Panc1 (cell line): ENCODE measurements around the gene LBHD1. TPM values are rescaled to one million over a fixed set of nuclear protein-coding genes. Genes with fewer than 3 reads are reported as not detected.

Experiments used
- ATAC-seq: fragments of 200-7000 bp; cut with Tn5 transposase; 2 replicates; pipeline ENCODE4 v1.9.1; 2020; ENCODE audit warnings: mild to moderate bottlenecking, moderate library complexity
- BruUV-seq: library from RNA; stranded (reverse); fragments of 400-500 nt; replicated peaks from 2 replicates; lab custom pipeline; 2021; lab: Mats Ljungman, UMichigan
- CTCF ChIA-PET: fragments of 300-600 bp; sonication (Branson Sonifier 250); formaldehyde crosslinking; loops from one replicate; lab custom pipeline; 2022; ENCODE audit warnings: antibody characterized with exemption; lab: Charles Lee
- POLR2A ChIA-PET: fragments of 300-600 bp; sonication (Branson Sonifier 250); formaldehyde crosslinking; loops from one replicate; lab custom pipeline; 2022; ENCODE audit warnings: antibody characterized with exemption; lab: Charles Lee
- DNase-seq: peaks from one replicate; pipeline ENCODE4 v3.0.0-alpha.2; 2010; ENCODE audit warnings: low read depth, low spot score
- H3K27ac ChIP-seq: 2 replicates; pipeline ENCODE4 v1.5.1; 2011; ENCODE audit warnings: mild to moderate bottlenecking, low read length, inconsistent platforms
- H3K27me3 ChIP-seq: fragments of 200-500 bp; sonication (Bioruptor generic); 2 replicates; pipeline ENCODE4 v1.6.0; 2014; ENCODE audit warnings: low read length, inconsistent platforms; ENCODE audit not compliant: control insufficient read depth, insufficient read depth
- H3K36me3 ChIP-seq: fragments of 200-500 bp; sonication (Bioruptor generic); 2 replicates; pipeline ENCODE4 v1.5.1; 2014; ENCODE audit warnings: inconsistent platforms, mild to moderate bottlenecking, low read length, moderate library complexity; ENCODE audit not compliant: control insufficient read depth, insufficient read depth
- H3K4me1 ChIP-seq: 2 replicates; pipeline ENCODE4 v1.5.1; 2011; ENCODE audit warnings: inconsistent platforms, mild to moderate bottlenecking, low read length, moderate library complexity; ENCODE audit not compliant: control insufficient read depth, insufficient read depth
- H3K4me3 ChIP-seq, 2 experiments: 2 replicates each; pipeline ENCODE4 v1.5.1; 2011 to 2012; ENCODE audit warnings: low read depth in 2 of 2, low read length in 2 of 2, mild to moderate bottlenecking in 2 of 2, inconsistent platforms in 1 of 2, moderate library complexity in 1 of 2
- H3K9me3 ChIP-seq: fragments of 200-500 bp; sonication (Bioruptor generic); 2 replicates; pipeline ENCODE4 v1.5.1; 2014; ENCODE audit warnings: low read depth, mild to moderate bottlenecking, inconsistent platforms, low read length, moderate library complexity; ENCODE audit not compliant: control insufficient read depth, insufficient read depth
- POLR2AphosphoS5 ChIP-seq: IDR thresholded peaks from 2 replicates; pipeline ENCODE4 v1.6.1; 2012; ENCODE audit warnings: mild to moderate bottlenecking, low read depth, low read length, moderate library complexity
- SIN3A ChIP-seq: IDR thresholded peaks from 2 replicates; pipeline ENCODE4 v1.6.1; 2012; ENCODE audit warnings: low read depth, mild to moderate bottlenecking, low read length, moderate library complexity, borderline replicate concordance; ENCODE audit not compliant: insufficient read depth
- TCF7L2 ChIP-seq: IDR thresholded peaks from 2 replicates; pipeline ENCODE4 v1.6.1; 2011; ENCODE audit warnings: mild to moderate bottlenecking, low read depth, low read length, inconsistent platforms
- in situ Hi-C: cut with HindIII; loops from 2 replicates; pipeline ENCODE4 v1.10.0; 2016; ENCODE audit warnings: low sequenced_read_pairs, low pct_unique_long_range_greater_than_20kb
- intact Hi-C: fragments of 100-400 bp; cut with micrococcal nuclease; formaldehyde crosslinking; loops from one replicate; pipeline ENCODE4 v1.10.0; 2022; ENCODE audit not compliant: unreplicated experiment
- total RNA-seq: library from RNA; stranded (reverse); gene quantifications from one replicate; pipeline ENCODE4 v1.2.1, GENCODE V29; 2021; ENCODE audit not compliant: unreplicated experiment
- TF ChIP-seq, protein P1 (sequence below): fragments of 450-650 bp; IDR thresholded peaks from 2 replicates; pipeline ENCODE4 v1.5.1; 2017; ENCODE audit warnings: mild to moderate bottlenecking
- TF ChIP-seq, protein P2 (sequence below), 2 experiments: IDR thresholded peaks; 2 replicates each; pipeline ENCODE4 v1.6.1; 2011 to 2012; ENCODE audit warnings: low read depth in 2 of 2, control low read depth in 1 of 2, low read length in 1 of 2, mild to moderate bottlenecking in 1 of 2, moderate library complexity in 1 of 2; ENCODE audit not compliant: insufficient read depth in 1 of 2

LBHD1 gene
- total RNA-seq, 1 experiment from 2014 or later = 15.5 TPM

DNA sequence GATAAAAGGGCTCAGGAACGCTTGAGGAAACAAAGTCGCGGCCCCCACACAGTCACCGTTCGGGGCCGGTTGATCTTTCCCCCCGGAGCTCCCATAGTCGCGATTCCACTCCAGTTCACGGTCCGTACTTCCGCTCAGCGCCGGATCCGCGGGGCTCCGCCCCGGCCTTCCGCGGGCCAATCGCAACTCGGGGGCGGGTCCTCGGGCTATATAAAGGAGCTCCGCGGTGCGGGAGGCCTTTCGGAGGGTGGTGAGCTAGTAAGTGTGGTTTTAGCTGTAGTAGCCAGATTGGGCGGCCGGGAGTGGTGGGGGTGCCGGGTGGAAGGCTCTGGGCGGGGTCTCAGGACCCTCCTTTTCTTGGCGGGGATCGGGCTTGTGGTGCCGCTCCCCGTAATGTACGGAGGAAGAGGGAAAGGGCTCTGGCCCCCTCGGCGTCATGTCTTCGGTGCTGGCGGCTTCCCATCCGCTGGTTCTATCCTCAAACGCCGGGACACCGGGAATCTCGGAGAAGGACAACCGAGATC lies 6.9 kb downstream of the LBHD1 start, which contains the start of the genes C11orf98 and CSKMT:
Gene C11orf98, minus strand, starts transcription at position 136 of the 524 bp plus-strand sequence. Its CDS starts 41 bp downstream, at position 95.
Gene CSKMT, plus strand, starts transcription at position 238 of the 524 bp plus-strand sequence. CDS start 568 bp downstream, outside the sequence.
- Histone ChIP-seq H3K4me1 (peaks cover 22% of the 10 kb centered on the region), H3K9me3 (no peaks in the 10 kb centered on the region), H3K27me3 (no peaks in the 10 kb centered on the region), H3K36me3 (peaks cover 9% of the 10 kb centered on the region), H3K27ac (peak within 1 kb of the TSS; percentile 99), H3K4me3 (peak within 1 kb of the TSS; percentile 94 to 96)
- DNase-seq = peak; percentile 59
- intact Hi-C loops = no loop called here
- CTCF ChIA-PET = interaction anchor here (0.6 to 0.9 kb wide), 2 partner anchors 53 to 55 kb away, joined by 3 to 6 read pairs; no protein-coding TSS in a partner anchor
- in situ Hi-C loops = no loop called here
- peak; percentile 90 for ATAC-seq
- BruUV-seq = no TSS peak
- TF ChIP-seq, protein P1, sequence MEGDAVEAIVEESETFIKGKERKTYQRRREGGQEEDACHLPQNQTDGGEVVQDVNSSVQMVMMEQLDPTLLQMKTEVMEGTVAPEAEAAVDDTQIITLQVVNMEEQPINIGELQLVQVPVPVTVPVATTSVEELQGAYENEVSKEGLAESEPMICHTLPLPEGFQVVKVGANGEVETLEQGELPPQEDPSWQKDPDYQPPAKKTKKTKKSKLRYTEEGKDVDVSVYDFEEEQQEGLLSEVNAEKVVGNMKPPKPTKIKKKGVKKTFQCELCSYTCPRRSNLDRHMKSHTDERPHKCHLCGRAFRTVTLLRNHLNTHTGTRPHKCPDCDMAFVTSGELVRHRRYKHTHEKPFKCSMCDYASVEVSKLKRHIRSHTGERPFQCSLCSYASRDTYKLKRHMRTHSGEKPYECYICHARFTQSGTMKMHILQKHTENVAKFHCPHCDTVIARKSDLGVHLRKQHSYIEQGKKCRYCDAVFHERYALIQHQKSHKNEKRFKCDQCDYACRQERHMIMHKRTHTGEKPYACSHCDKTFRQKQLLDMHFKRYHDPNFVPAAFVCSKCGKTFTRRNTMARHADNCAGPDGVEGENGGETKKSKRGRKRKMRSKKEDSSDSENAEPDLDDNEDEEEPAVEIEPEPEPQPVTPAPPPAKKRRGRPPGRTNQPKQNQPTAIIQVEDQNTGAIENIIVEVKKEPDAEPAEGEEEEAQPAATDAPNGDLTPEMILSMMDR = no peak
- TF ChIP-seq TCF7L2 = peak; percentile 67; the same call in 1 of the 2 replicates
- TF ChIP-seq, protein P2, sequence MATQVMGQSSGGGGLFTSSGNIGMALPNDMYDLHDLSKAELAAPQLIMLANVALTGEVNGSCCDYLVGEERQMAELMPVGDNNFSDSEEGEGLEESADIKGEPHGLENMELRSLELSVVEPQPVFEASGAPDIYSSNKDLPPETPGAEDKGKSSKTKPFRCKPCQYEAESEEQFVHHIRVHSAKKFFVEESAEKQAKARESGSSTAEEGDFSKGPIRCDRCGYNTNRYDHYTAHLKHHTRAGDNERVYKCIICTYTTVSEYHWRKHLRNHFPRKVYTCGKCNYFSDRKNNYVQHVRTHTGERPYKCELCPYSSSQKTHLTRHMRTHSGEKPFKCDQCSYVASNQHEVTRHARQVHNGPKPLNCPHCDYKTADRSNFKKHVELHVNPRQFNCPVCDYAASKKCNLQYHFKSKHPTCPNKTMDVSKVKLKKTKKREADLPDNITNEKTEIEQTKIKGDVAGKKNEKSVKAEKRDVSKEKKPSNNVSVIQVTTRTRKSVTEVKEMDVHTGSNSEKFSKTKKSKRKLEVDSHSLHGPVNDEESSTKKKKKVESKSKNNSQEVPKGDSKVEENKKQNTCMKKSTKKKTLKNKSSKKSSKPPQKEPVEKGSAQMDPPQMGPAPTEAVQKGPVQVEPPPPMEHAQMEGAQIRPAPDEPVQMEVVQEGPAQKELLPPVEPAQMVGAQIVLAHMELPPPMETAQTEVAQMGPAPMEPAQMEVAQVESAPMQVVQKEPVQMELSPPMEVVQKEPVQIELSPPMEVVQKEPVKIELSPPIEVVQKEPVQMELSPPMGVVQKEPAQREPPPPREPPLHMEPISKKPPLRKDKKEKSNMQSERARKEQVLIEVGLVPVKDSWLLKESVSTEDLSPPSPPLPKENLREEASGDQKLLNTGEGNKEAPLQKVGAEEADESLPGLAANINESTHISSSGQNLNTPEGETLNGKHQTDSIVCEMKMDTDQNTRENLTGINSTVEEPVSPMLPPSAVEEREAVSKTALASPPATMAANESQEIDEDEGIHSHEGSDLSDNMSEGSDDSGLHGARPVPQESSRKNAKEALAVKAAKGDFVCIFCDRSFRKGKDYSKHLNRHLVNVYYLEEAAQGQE (IDR thresholded peaks at IDR 0.05; ENCODE audit: insufficient read depth in 1 of 2, low read depth in 2 of 2, low read length in 1 of 2) = no peak
- peak; percentile 93; the same call in 1 of the 2 replicates for TF ChIP-seq SIN3A
- TF ChIP-seq POLR2AphosphoS5 = peak; percentile 100
- POLR2A ChIA-PET = interaction anchor here (0.5 to 1.7 kb wide), 17 partner anchors 9 to 850 kb away, joined by 3 to 10 read pairs (median 3); partner anchors contain the start of genes GANAB, HNRNPUL2, INTS5 and TTC9C

DNA sequence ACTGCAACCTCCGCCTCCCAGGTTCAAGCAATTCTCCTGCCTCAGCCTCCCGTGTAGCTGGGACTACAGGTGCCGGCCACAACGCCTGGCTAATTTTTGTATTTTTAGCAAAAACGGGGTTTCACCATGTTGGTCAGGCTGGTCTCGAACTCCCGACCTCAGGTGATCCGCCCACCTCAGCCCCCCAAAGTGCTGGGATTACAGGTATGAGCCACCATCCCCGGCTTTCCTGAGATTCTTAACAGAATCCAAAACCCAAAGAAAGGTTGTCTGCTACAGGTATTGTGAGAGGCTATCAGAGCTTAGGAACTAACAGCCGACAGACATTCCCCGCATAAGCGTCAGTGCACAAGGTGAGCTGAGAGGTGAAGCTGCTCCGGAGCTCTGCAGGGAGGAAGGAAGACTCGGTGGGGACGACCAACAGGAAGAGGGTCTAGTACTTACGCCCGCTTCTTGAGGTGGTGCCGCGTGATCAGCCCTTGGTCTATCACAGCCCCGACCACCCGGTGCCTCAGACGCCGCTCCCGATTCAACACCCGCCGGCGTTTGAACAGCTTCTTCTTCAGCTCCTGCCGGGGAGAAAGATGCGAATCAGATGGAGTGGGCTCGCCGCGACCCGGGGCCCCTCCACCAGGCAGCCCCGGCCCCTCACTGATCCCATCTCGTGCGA lies 7.5 kb downstream of the LBHD1 start:
- peaks cover 9% of the 10 kb centered on the region for H3K36me3 ChIP-seq
- BruUV-seq = TSS peak; percentile 83
- POLR2A ChIA-PET = interaction anchor here (0.5 to 1.7 kb wide), 13 partner anchors 9 to 226 kb away, joined by 3 to 10 read pairs (median 3); partner anchors contain the start of genes HNRNPUL2, INTS5 and TTC9C

More for the DNA sequence above, 7.5 kb downstream of the LBHD1 start:
- peak overlapping the region; percentile 99 for H3K27ac ChIP-seq
- peaks cover 16% of the 10 kb centered on the region for H3K4me1 ChIP-seq
- intact Hi-C loops = no loop called here
- H3K4me3 ChIP-seq = peak overlapping the region; percentile 94 to 96
- peak; percentile 46 for ATAC-seq
- DNase-seq = no peak
- CTCF ChIA-PET = interaction anchor here (0.6 to 0.9 kb wide), 2 partner anchors 53 to 54 kb away, joined by 3 to 6 read pairs; no protein-coding TSS in a partner anchor
- in situ Hi-C loops = no loop called here
- H3K9me3 ChIP-seq = no peaks in the 10 kb centered on the region
- H3K27me3 ChIP-seq = no peaks in the 10 kb centered on the region
- TF ChIP-seq, protein P1 = no peak
- TF ChIP-seq POLR2AphosphoS5 = no peak
- no peak for TF ChIP-seq TCF7L2
- TF ChIP-seq, protein P2 (IDR thresholded peaks at IDR 0.05; ENCODE audit: insufficient read depth in 1 of 2, low read depth in 2 of 2, low read length in 1 of 2) = no peak
- TF ChIP-seq SIN3A = no peak
